ENCODE measurements around the gene DHX15. TPM values are rescaled to one million over a fixed set of nuclear protein-coding genes. Genes with fewer than 3 reads are reported as not detected.
A peak's percentile ranks its signal among the peaks of the same experiment; 100 is the strongest.

The DHX15 gene
- total and polyA plus RNA-seq, 2 experiments from 2014 or later = 226 to 372 TPM

MicroRNAs within 50 kb of the gene (microRNA counts, 767-probe panel; counts per million panel counts)
- not detected for microRNA hsa-miR-573

Small RNAs within 50 kb of the gene (microRNA-seq; reads per million reads assigned to microRNA genes)
- 4.7 reads per million, percentile 20 among the genes with 10 or more reads in this experiment for gene MIR573

Small RNAs within 50 kb of the gene (small RNA-seq; reads per million reads assigned to genes)
- gene MIR573 (ENCODE audit: low replicate concordance) (0.55 reads per million, percentile 38 among the genes with 10 or more reads in this experiment), gene RN7SL16P (ENCODE audit: low replicate concordance) (not detected)

Other genes with a start within 250 kb of the DHX15 start
- gene SOD3, start 211.0 kb upstream of the DHX15 start, total RNA-seq (2014; rRNA removed; shearing (Covaris generic)) = 11.8 and 16.6 TPM in 2 replicates
- 7.5 and 8.9 TPM in 2 replicates for gene SOD3, start 211.0 kb upstream of the DHX15 start, polyA plus RNA-seq (2016; fragmentation: Nextera tagmentation; extraction: Ambion mirVana)

Data from GM23338 (cell line).